ENCODE measurements around the gene ZNG1C.
"Not testable (repeated sequence)": the region's sequence is repeated elsewhere in the genome, so short reads cannot be mapped to it uniquely, and the experiment has no call there.

ZNG1C gene

DNA sequence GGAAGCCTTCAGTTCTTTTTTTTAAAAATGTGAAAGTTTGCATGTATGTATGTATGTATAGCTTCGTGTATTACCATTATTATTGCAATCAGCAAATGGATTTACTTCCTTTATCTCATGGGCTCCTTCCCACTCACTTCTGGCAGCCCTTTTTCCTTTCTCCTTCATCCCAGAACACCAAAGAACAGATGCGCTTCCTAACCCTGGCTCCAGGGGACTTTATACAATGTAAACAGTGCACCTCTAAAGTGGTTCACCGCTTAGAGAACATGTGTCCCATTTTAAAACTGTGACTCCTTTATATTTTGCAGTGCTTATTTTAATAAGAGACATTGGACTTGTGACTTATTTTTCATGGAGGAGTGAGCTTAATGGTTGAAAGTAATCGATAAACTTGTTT, 101.5 kb downstream of the ZNG1C start:
- DNase-seq, result not testable (repeated sequence)

DNA sequence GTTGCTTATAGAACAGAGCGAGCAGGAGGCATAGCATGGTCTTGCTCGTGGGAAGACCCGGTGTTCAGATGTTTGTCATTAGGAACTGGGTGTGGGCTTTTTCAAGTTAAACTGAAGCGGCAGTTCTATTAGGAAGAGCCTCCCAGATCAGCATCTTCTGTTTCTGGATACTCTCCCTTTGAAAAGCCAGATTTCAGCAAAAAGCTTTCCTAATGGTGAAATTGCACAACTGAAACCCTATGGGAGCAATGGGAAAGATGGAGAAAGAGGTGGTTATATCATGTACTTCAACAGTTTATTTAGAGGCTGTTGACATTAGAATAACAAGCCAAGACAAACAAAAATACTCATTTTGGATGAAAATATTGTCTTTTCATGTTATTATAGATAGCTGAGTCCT, 102.2 kb downstream of the ZNG1C start:
- not testable (repeated sequence) for DNase-seq
